Osteoblast (primary cell): ENCODE results near the gene RADIL. TPM values are rescaled to one million over a fixed set of nuclear protein-coding genes. Genes with fewer than 3 reads are reported as not detected.

Experiments used
- DNase-seq: peaks from one replicate; pipeline ENCODE4 v3.0.0; 2011; ENCODE audit warnings: low spot score, mixed read lengths; ENCODE audit not compliant: insufficient read length; ENCODE audit errors: missing footprints
- H2AFZ ChIP-seq: 2 replicates; pipeline ENCODE4 v1.6.0; 2011; ENCODE audit warnings: mild to moderate bottlenecking, low read length
- H3K27ac ChIP-seq: 2 replicates; pipeline ENCODE4 v1.5.1; 2011; ENCODE audit warnings: mild to moderate bottlenecking, low read depth, low read length, moderate library complexity
- H3K27me3 ChIP-seq: 2 replicates; pipeline ENCODE4 v1.6.0; 2012; ENCODE audit warnings: mild to moderate bottlenecking, control low read depth, inconsistent platforms, low read length, moderate library complexity; ENCODE audit not compliant: insufficient read depth
- H3K36me3 ChIP-seq: 2 replicates; pipeline ENCODE4 v1.5.1; 2011; ENCODE audit warnings: mild to moderate bottlenecking, low read length, control low read depth, moderate library complexity; ENCODE audit not compliant: insufficient read depth
- H3K4me1 ChIP-seq: 2 replicates; pipeline ENCODE4 v1.5.1; 2011; ENCODE audit warnings: mild to moderate bottlenecking, low read length, control low read depth, moderate library complexity; ENCODE audit not compliant: insufficient read depth
- H3K4me2 ChIP-seq: 2 replicates; pipeline ENCODE4 v1.6.0; 2011; ENCODE audit warnings: mild to moderate bottlenecking, low read length; ENCODE audit not compliant: insufficient read depth
- H3K4me3 ChIP-seq: fragments of 200-600 bp; sonication (generic); 3 replicates; pipeline ENCODE4 v1.5.1; 2012; ENCODE audit warnings: mild to moderate bottlenecking, low read length, inconsistent platforms; ENCODE audit not compliant: insufficient read depth
- H3K79me2 ChIP-seq: 2 replicates; pipeline ENCODE4 v1.6.0; 2012; ENCODE audit warnings: mild to moderate bottlenecking, low read length, control low read depth, inconsistent platforms; ENCODE audit not compliant: insufficient read depth
- H3K9me3 ChIP-seq: 2 replicates; pipeline ENCODE4 v1.5.1; 2011; ENCODE audit warnings: low read depth, low read length, control low read depth
- H4K20me1 ChIP-seq: 2 replicates; pipeline ENCODE4 v1.6.0; 2012; ENCODE audit warnings: mild to moderate bottlenecking, low read length, control low read depth; ENCODE audit not compliant: insufficient read depth
- total RNA-seq: library from RNA; depleted of rRNA; stranded (reverse); fragments of >200 nt; gene quantifications from 2 replicates; pipeline ENCODE4 v1.2.3, GENCODE V29; 2012
- TF ChIP-seq, protein P1 (sequence below): IDR thresholded peaks from 2 replicates; pipeline ENCODE4 v1.5.1; 2011; ENCODE audit warnings: mild to moderate bottlenecking, low read depth, low read length, moderate library complexity; ENCODE audit errors: extremely low read depth

The RADIL gene
- total RNA-seq, 1 donor = 1.1 TPM

DNA sequence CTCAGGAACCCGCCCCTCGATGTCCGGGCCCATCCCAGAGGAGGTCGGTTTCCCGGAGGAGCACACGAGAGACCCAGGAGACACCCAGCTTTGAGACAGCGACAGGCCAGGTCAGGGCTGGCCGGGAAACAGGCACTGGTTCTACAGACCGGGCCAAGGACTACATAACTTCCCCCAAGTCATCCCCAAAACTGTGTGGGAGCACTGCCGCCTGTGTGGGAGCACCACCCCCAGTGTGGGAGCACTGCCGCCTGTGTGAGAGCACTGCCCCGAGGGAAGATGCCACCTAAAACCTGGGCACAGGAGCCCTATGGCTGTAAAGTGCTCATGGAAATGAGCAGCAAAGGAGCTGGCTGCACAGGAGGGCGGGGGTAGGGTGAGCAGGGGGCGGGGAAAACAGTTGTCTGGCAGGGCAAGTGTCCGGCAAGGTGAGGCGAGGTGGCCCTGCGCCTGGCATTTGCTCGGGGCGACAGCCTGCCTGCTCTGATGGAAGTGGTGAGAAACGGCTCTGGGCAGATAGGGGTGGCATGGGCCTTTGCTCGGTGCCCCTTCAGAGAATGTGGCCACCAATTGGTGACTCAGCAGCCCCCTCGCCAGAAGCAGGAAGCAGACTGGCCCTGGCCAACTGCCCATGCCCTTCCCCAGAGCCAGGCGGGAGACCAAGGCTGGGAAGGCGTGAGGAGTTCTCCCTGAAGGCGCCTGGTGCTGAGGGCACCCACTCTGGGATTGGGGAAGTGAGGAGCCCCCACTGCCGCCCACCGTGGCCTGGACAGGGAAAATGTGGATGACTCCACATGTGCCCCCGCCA lies 47.9 kb downstream of the RADIL start:
- no peaks in the 10 kb centered on the region for H3K36me3 ChIP-seq
- no peak overlapping the region for H3K4me3 ChIP-seq
- H3K9me3 ChIP-seq = no peaks in the 10 kb centered on the region
- no peak overlapping the region for H3K4me2 ChIP-seq
- no peaks in the 10 kb centered on the region for H3K27me3 ChIP-seq
- TF ChIP-seq, protein P1, sequence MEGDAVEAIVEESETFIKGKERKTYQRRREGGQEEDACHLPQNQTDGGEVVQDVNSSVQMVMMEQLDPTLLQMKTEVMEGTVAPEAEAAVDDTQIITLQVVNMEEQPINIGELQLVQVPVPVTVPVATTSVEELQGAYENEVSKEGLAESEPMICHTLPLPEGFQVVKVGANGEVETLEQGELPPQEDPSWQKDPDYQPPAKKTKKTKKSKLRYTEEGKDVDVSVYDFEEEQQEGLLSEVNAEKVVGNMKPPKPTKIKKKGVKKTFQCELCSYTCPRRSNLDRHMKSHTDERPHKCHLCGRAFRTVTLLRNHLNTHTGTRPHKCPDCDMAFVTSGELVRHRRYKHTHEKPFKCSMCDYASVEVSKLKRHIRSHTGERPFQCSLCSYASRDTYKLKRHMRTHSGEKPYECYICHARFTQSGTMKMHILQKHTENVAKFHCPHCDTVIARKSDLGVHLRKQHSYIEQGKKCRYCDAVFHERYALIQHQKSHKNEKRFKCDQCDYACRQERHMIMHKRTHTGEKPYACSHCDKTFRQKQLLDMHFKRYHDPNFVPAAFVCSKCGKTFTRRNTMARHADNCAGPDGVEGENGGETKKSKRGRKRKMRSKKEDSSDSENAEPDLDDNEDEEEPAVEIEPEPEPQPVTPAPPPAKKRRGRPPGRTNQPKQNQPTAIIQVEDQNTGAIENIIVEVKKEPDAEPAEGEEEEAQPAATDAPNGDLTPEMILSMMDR = no peak
- no peaks in the 10 kb centered on the region for H3K4me1 ChIP-seq
- no peak overlapping the region for H2AFZ ChIP-seq
- H4K20me1 ChIP-seq = no peaks in the 10 kb centered on the region
- peak; percentile 63 for DNase-seq
- H3K27ac ChIP-seq = no peak overlapping the region
- no peaks in the 10 kb centered on the region for H3K79me2 ChIP-seq

DNA sequence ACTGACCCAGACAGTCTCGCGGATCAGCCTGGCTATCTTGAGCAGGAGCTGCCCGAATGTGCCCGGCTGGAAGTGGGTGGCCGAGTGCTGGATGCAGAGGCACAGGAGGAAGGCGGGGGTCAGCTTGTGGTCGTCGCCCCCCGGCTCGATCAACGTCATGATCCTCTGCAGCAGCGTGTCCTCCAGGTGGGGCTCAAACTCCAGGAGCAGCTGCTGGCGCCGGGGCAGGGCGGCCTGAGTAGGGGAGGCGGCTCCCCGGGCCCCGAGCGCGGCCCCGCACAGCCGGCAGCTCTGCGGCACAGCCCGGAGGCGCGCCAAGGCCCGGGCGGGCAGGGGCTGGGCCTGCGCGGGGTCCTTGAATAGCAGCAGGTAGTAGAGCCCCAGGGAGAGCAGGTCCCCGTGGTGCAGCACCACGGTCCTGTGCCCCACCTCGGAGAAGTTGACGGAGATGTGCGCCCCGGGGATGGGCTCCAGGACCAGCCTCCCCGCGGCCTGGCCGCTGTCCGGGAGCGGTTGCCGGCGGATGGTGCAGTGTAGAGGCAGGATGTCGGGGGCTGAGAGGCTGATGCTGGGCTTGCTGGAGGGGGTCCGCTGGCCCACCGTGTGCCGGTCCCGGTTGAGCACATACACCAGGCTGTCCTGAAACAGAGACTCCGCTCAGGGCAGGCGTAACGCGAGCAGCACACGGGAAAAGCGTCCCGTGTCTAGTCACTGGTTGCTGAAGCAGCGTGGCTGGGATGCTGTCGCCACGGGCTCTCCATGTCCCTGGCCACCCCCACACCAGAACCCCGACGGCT lies 48.7 kb downstream of the RADIL start:
- no peak for DNase-seq
- TF ChIP-seq, protein P1 = no peak
- no peak overlapping the region for H3K4me3 ChIP-seq
- no peak overlapping the region for H3K27ac ChIP-seq
- H3K4me1 ChIP-seq = no peaks in the 10 kb centered on the region
- no peaks in the 10 kb centered on the region for H3K36me3 ChIP-seq
- H3K9me3 ChIP-seq = no peaks in the 10 kb centered on the region
- H3K79me2 ChIP-seq = no peaks in the 10 kb centered on the region
- H3K4me2 ChIP-seq = no peak overlapping the region
- no peaks in the 10 kb centered on the region for H3K27me3 ChIP-seq
- no peak overlapping the region for H2AFZ ChIP-seq
- no peaks in the 10 kb centered on the region for H4K20me1 ChIP-seq

DNA sequence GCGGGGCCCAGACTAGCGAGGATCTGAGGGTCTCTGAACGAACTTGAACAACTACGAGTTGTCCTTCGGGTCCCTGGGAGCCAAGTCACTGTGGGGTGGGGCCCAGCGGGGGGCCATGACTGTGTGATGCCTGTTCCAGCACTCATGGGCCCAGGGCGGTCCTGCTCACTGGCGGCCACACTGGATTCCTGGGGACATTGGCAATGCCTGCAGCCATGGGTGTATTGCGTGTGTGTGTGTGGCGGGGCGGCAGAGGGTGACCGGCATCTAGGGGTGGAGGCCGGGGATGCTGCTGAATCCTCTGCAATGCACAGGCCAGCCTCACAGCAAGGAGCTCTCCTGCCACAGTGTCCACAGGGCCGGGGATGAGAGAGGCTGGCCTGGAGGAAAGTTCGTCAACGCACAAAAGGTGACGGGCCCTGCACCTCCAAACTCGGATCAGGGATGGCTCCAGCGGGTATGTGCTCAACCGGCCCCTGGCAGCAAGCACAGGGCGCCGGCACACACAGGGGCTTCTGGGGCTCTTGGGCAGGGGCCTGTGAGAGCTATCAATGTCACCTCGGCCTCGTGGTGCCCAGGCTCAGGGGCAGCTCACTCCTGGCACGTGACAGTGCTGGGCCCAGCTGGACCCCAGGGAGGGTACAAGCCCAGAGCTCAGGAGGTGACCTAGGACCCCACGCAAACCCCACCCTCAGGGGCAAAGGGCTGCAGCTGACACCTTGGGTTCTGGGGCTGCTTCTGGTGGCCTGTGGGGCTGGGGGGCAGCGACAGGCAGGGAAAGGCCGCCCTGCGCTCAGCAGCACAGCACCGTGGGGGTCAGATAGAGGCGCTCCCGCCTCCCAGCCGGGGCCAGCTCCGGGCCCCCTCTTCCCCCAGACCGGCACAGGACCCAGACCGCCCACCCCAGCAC lies 49.6 kb downstream of the RADIL start:
- Histone ChIP-seq H3K27ac (no peak overlapping the region), H3K9me3 (no peaks in the 10 kb centered on the region), H3K79me2 (no peaks in the 10 kb centered on the region), H3K36me3 (no peaks in the 10 kb centered on the region), H2AFZ (no peak overlapping the region), H4K20me1 (no peaks in the 10 kb centered on the region), H3K4me1 (no peaks in the 10 kb centered on the region), H3K4me2 (no peak overlapping the region), H3K4me3 (no peak overlapping the region), H3K27me3 (no peaks in the 10 kb centered on the region)
- TF ChIP-seq, protein P1 = no peak
- DNase-seq = no peak
